K562 (cell line): ENCODE measurements around the gene JUND. TPM values are rescaled to one million over a fixed set of nuclear protein-coding genes. Genes with fewer than 3 reads are reported as not detected.

Experiments used
- ETV1 ChIP-seq: fragments of 450-650 bp; conservative IDR thresholded peaks from 2 replicates; pipeline ENCODE4 v1.6.1; 2016; ENCODE audit warnings: missing genetic modification characterization, control low read depth, low read depth, missing compliant biosample characterization
- HMG20B ChIP-seq: fragments of 250-450 bp; sonication (Bioruptor Pico); IDR thresholded peaks from 2 replicates; pipeline ENCODE4 v1.5.0; 2021; ENCODE audit warnings: mild to moderate bottlenecking
- HNRNPK ChIP-seq: fragments of 200-400 bp; formaldehyde crosslinking; IDR thresholded peaks from one replicate; pipeline ENCODE4 v1.6.1; 2018; ENCODE audit warnings: mild to moderate bottlenecking, low read depth, low read length; ENCODE audit not compliant: poor library complexity, severe bottlenecking
- KAT7 ChIP-seq: sonication (generic); formaldehyde crosslinking; IDR thresholded peaks from 2 replicates; pipeline ENCODE4 v1.8.0; 2022; ENCODE audit warnings: missing genetic modification reagents, mild to moderate bottlenecking, borderline replicate concordance
- KDM1A ChIP-seq, 2 experiments: fragments of 450-650 bp; IDR thresholded peaks; 2 replicates each; pipeline ENCODE4 v1.6.1; 2016; ENCODE audit warnings: mild to moderate bottlenecking in 2 of 2
- KDM4B ChIP-seq, 2 experiments: fragments of 450-650 bp in 1 of 2; sonication (generic) in 1 of 2; IDR thresholded peaks; 2 replicates each; pipeline ENCODE4 v1.6.1; 2016 to 2017; ENCODE audit warnings: borderline replicate concordance in 2 of 2, antibody characterized with exemption in 1 of 2, low read depth in 1 of 2, mild to moderate bottlenecking in 1 of 2
- MECOM ChIP-seq: fragments of 250-450 bp; sonication (Bioruptor Pico); IDR thresholded peaks from 2 replicates; pipeline ENCODE4 v1.8.0; 2022; ENCODE audit warnings: inconsistent platforms
- MEF2D ChIP-seq: conservative IDR thresholded peaks from 2 replicates; pipeline ENCODE4 v1.6.1; 2016; ENCODE audit warnings: low read depth, missing genetic modification characterization, missing compliant biosample characterization
- MEIS2 ChIP-seq: fragments of 450-650 bp; IDR thresholded peaks from 2 replicates; pipeline ENCODE4 v1.6.1; 2014; ENCODE audit warnings: mild to moderate bottlenecking; ENCODE audit not compliant: partially characterized antibody
- NRF1 ChIP-seq, 2 experiments: fragments of 450-650 bp; IDR thresholded peaks in 1 of 2; conservative IDR thresholded peaks in 1 of 2; 2 replicates each; pipeline ENCODE4 v1.6.1; 2014; ENCODE audit warnings: mild to moderate bottlenecking in 2 of 2
- SMAD4 ChIP-seq: fragments of 250-450 bp; sonication (Bioruptor Pico); conservative IDR thresholded peaks from 2 replicates; pipeline ENCODE4 v1.8.0; 2021; ENCODE audit warnings: inconsistent platforms, mild to moderate bottlenecking, moderate library complexity
- SP1 ChIP-seq: sonication (generic); formaldehyde crosslinking; IDR thresholded peaks from 2 replicates; pipeline ENCODE4 v1.8.1; 2022; ENCODE audit warnings: mild to moderate bottlenecking, missing genetic modification reagents
- TCFL5 ChIP-seq: fragments of 250-450 bp; sonication (Bioruptor Pico); conservative IDR thresholded peaks from 2 replicates; pipeline ENCODE4 v1.6.1; 2021; ENCODE audit warnings: mild to moderate bottlenecking, moderate library complexity, matching md5 sums
- ZBTB17 ChIP-seq: fragments of 450-650 bp; formaldehyde crosslinking; IDR thresholded peaks from 2 replicates; pipeline ENCODE4 v1.4.0; 2020; ENCODE audit warnings: mild to moderate bottlenecking
- ZNF217 ChIP-seq: sonication (generic); formaldehyde crosslinking; IDR thresholded peaks from 2 replicates; pipeline ENCODE4 v1.8.0; 2022; ENCODE audit warnings: mild to moderate bottlenecking, missing genetic modification reagents
- polyA plus RNA-seq, 8 experiments: library from polyadenylated mRNA; depleted of rRNA in 4 of 8; stranded (reverse) in 5 of 8; unstranded in 3 of 8; fragments of >200 nt; fragmentation: Nextera tagmentation in 2 of 8; fragmentation: Illumina TruSeq in 1 of 8; extraction: Ambion mirVana in 2 of 8; extraction: Trizol in 1 of 8; gene quantifications; 2 replicates each; pipeline versions ENCODE4 v1.2.1 to v1.2.3, GENCODE V29; 2011 to 2014; ENCODE audit warnings: inconsistent platforms in 1 of 8, missing spikeins in 1 of 8
- total RNA-seq, 7 experiments: library from RNA; depleted of rRNA in 6 of 7; stranded (reverse); fragments of >200 nt in 6 of 7; fragmentation: Illumina TruSeq in 2 of 7; extraction: Trizol in 2 of 7; gene quantifications; 2 replicates each; pipeline versions ENCODE4 v1.2.1 to v1.2.3, GENCODE V29; 2011 to 2021; ENCODE audit warnings: low replicate concordance in 1 of 7
- TF ChIP-seq, protein P1 (sequence below): fragments of 250-450 bp; sonication (Bioruptor Pico); IDR thresholded peaks from 2 replicates; pipeline ENCODE4 v1.8.0; 2021; ENCODE audit warnings: mild to moderate bottlenecking, moderate library complexity
- TF ChIP-seq, protein P2 (sequence below): sonication (generic); formaldehyde crosslinking; IDR thresholded peaks from 2 replicates; pipeline ENCODE4 v1.8.1; 2023; ENCODE audit warnings: mild to moderate bottlenecking, missing genetic modification reagents
- TF ChIP-seq, protein P3 (sequence below), 2 experiments: IDR thresholded peaks; 2 replicates each; pipeline ENCODE4 v1.6.1; 2012; ENCODE audit warnings: improper control_type of control experiment in 2 of 2, low read depth in 2 of 2, low read length in 2 of 2, borderline replicate concordance in 1 of 2
- TF ChIP-seq, protein P4 (sequence below): sonication (generic); formaldehyde crosslinking; IDR thresholded peaks from 2 replicates; pipeline ENCODE4 v1.8.0; 2022; ENCODE audit warnings: missing genetic modification reagents, mild to moderate bottlenecking, borderline replicate concordance
- TF ChIP-seq, protein P5 (sequence below): fragments of 200-800 bp; sonication (Bioruptor generic); IDR thresholded peaks from 2 replicates; pipeline ENCODE4 v1.6.1; 2017; ENCODE audit warnings: missing genetic modification characterization, missing compliant biosample characterization

JUND gene
- total and polyA plus RNA-seq, 9 of the 15 experiments (the other 6 are each of a cell fraction or from before 2014, with no cell fraction given): 6.4 to 286 (median 42.3) TPM

DNA sequence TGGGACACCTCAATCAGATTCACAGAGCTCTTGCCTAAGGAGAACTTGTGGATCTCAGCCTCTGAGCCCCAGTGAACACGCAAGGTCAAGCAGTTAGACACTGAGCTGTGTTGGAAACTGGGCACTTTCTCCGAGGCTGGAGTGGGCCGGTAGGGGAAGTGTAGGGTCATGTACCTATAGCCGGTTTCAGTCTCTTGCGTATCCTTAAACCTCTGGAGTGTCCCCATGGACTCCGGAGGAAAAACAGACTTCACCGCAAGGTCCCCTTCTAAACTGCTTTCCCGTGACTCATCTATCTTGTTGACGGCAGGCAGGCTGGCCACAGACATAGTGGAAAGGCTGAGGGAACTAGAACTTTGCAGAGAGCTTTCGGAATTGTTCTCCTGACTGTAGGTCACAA, 18.5 kb downstream of the JUND start (continued):
- TF ChIP-seq ZBTB17 (no peak), MEIS2 (peak; percentile 87), HMG20B (CRISPR knock-in tag) (no peak), MECOM (no peak), KDM4B (IDR thresholded peaks at IDR 0.05; ENCODE audit: borderline replicate concordance in 2 of 2, low read depth in 1 of 2) (no peak), SP1 (CRISPR knock-in tag) (no peak), TCFL5 (CRISPR knock-in tag) (no peak), NRF1 (conservative IDR thresholded peaks at IDR 0.05 in 1 of 2, IDR thresholded peaks at IDR 0.05 in 1 of 2) (peak; percentile 9 to 44; a peak in 1 of 4 replicates), HNRNPK (no peak), ETV1 (tag) (peak; percentile 44; the same call in 1 of the 2 replicates), KDM1A (IDR thresholded peaks at IDR 0.05) (no peak), MEF2D (tag) (no peak), ZNF217 (CRISPR knock-in tag) (no peak), KAT7 (CRISPR knock-in tag) (no peak), SMAD4 (CRISPR knock-in tag) (peak; percentile 83)
- TF ChIP-seq, protein P1, sequence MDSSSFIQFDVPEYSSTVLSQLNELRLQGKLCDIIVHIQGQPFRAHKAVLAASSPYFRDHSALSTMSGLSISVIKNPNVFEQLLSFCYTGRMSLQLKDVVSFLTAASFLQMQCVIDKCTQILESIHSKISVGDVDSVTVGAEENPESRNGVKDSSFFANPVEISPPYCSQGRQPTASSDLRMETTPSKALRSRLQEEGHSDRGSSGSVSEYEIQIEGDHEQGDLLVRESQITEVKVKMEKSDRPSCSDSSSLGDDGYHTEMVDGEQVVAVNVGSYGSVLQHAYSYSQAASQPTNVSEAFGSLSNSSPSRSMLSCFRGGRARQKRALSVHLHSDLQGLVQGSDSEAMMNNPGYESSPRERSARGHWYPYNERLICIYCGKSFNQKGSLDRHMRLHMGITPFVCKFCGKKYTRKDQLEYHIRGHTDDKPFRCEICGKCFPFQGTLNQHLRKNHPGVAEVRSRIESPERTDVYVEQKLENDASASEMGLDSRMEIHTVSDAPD (CRISPR knock-in tag): no peak
- TF ChIP-seq, protein P2, sequence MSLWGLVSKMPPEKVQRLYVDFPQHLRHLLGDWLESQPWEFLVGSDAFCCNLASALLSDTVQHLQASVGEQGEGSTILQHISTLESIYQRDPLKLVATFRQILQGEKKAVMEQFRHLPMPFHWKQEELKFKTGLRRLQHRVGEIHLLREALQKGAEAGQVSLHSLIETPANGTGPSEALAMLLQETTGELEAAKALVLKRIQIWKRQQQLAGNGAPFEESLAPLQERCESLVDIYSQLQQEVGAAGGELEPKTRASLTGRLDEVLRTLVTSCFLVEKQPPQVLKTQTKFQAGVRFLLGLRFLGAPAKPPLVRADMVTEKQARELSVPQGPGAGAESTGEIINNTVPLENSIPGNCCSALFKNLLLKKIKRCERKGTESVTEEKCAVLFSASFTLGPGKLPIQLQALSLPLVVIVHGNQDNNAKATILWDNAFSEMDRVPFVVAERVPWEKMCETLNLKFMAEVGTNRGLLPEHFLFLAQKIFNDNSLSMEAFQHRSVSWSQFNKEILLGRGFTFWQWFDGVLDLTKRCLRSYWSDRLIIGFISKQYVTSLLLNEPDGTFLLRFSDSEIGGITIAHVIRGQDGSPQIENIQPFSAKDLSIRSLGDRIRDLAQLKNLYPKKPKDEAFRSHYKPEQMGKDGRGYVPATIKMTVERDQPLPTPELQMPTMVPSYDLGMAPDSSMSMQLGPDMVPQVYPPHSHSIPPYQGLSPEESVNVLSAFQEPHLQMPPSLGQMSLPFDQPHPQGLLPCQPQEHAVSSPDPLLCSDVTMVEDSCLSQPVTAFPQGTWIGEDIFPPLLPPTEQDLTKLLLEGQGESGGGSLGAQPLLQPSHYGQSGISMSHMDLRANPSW (CRISPR knock-in tag): no peak
- TF ChIP-seq, protein P3, sequence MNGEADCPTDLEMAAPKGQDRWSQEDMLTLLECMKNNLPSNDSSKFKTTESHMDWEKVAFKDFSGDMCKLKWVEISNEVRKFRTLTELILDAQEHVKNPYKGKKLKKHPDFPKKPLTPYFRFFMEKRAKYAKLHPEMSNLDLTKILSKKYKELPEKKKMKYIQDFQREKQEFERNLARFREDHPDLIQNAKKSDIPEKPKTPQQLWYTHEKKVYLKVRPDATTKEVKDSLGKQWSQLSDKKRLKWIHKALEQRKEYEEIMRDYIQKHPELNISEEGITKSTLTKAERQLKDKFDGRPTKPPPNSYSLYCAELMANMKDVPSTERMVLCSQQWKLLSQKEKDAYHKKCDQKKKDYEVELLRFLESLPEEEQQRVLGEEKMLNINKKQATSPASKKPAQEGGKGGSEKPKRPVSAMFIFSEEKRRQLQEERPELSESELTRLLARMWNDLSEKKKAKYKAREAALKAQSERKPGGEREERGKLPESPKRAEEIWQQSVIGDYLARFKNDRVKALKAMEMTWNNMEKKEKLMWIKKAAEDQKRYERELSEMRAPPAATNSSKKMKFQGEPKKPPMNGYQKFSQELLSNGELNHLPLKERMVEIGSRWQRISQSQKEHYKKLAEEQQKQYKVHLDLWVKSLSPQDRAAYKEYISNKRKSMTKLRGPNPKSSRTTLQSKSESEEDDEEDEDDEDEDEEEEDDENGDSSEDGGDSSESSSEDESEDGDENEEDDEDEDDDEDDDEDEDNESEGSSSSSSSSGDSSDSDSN (IDR thresholded peaks at IDR 0.05; ENCODE audit: borderline replicate concordance in 1 of 2, low read depth in 2 of 2, low read length in 2 of 2): 0 out of 4 replicates have a peak, but pooled peaks of 1 of the 2 experiments have one; percentile 30
- TF ChIP-seq, protein P4, sequence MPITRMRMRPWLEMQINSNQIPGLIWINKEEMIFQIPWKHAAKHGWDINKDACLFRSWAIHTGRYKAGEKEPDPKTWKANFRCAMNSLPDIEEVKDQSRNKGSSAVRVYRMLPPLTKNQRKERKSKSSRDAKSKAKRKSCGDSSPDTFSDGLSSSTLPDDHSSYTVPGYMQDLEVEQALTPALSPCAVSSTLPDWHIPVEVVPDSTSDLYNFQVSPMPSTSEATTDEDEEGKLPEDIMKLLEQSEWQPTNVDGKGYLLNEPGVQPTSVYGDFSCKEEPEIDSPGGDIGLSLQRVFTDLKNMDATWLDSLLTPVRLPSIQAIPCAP (CRISPR knock-in tag): no peak
- TF ChIP-seq, protein P5, sequence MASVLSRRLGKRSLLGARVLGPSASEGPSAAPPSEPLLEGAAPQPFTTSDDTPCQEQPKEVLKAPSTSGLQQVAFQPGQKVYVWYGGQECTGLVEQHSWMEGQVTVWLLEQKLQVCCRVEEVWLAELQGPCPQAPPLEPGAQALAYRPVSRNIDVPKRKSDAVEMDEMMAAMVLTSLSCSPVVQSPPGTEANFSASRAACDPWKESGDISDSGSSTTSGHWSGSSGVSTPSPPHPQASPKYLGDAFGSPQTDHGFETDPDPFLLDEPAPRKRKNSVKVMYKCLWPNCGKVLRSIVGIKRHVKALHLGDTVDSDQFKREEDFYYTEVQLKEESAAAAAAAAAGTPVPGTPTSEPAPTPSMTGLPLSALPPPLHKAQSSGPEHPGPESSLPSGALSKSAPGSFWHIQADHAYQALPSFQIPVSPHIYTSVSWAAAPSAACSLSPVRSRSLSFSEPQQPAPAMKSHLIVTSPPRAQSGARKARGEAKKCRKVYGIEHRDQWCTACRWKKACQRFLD (CRISPR knock-in tag): 0 out of 2 replicates have a peak, but pooled peaks have one; percentile 37
